Neural cell (in vitro differentiated cells): Measurements from ENCODE around the gene KIRREL3. TPM values are rescaled to one million over a fixed set of nuclear protein-coding genes. Genes with fewer than 3 reads are reported as not detected.

ENCODE experiments used
- H2AFZ ChIP-seq: fragments of 200-600, 300-800 bp; sonication (generic), shearing (Covaris generic); 2 replicates; pipeline ENCODE4 v1.6.0; 2014; ENCODE audit warnings: low read depth, mild to moderate bottlenecking, antibody characterized with exemption, low read length, moderate library complexity
- H3F3A ChIP-seq: fragments of 200-600 bp; shearing (Covaris generic); 2 replicates; pipeline ENCODE4 v1.6.1; 2016; ENCODE audit warnings: mild to moderate bottlenecking, moderate library complexity, mixed read lengths, antibody characterized with exemption, low read length; ENCODE audit not compliant: insufficient read depth, poor library complexity, severe bottlenecking
- H3K27ac ChIP-seq: fragments of 200-600, 300-800 bp; sonication (generic), shearing (Covaris generic); 2 replicates; pipeline ENCODE4 v1.5.1; 2014; ENCODE audit warnings: mild to moderate bottlenecking, low read length, moderate library complexity
- H3K27me3 ChIP-seq: fragments of 300-800, 200-600 bp; sonication (generic), shearing (Covaris generic); 2 replicates; pipeline ENCODE4 v1.6.0; 2014; ENCODE audit warnings: mild to moderate bottlenecking, low read depth, low read length, moderate library complexity; ENCODE audit not compliant: insufficient read depth
- H3K36me3 ChIP-seq: fragments of 300-800, 200-600 bp; sonication (generic), shearing (Covaris generic); 2 replicates; pipeline ENCODE4 v1.5.1; 2014; ENCODE audit warnings: mild to moderate bottlenecking, antibody characterized with exemption, low read length, moderate library complexity; ENCODE audit not compliant: insufficient read depth
- H3K4me2 ChIP-seq: fragments of 300-800, 200-600 bp; sonication (generic), shearing (Covaris generic); 2 replicates; pipeline ENCODE4 v1.6.0; 2014; ENCODE audit warnings: mild to moderate bottlenecking, low read length
- H3K4me3 ChIP-seq: fragments of 300-800, 200-600 bp; sonication (generic), shearing (Covaris generic); 2 replicates; pipeline ENCODE4 v1.5.1; 2014; ENCODE audit warnings: mild to moderate bottlenecking, low read length, moderate library complexity
- H3K79me2 ChIP-seq: fragments of 200-600 bp; shearing (Covaris generic); replicated peaks from 2 replicates; pipeline ENCODE4 v1.6.0; 2014; ENCODE audit warnings: mild to moderate bottlenecking, low read length, moderate library complexity; ENCODE audit not compliant: insufficient read depth
- H3K9ac ChIP-seq: fragments of 300-800, 200-600 bp; sonication (generic), shearing (Covaris generic); 2 replicates; pipeline ENCODE4 v1.6.1; 2016; ENCODE audit warnings: mild to moderate bottlenecking, low read length, mixed read lengths
- H3K9me2 ChIP-seq: fragments of 200-600 bp; shearing (Covaris generic); 2 replicates; pipeline ENCODE4 v1.6.1; 2016; ENCODE audit warnings: mild to moderate bottlenecking, low read length, mixed read lengths; ENCODE audit not compliant: insufficient read depth
- H3K9me3 ChIP-seq: fragments of 200-600, 300-800 bp; sonication (generic), shearing (Covaris generic); 2 replicates; pipeline ENCODE4 v1.6.1; 2016; ENCODE audit warnings: mild to moderate bottlenecking, mixed run types, low read length, moderate library complexity, mixed read lengths
- H4K20me1 ChIP-seq: fragments of 200-600 bp; shearing (Covaris generic); 2 replicates; pipeline ENCODE4 v1.6.1; 2016; ENCODE audit warnings: mild to moderate bottlenecking, mixed run types; ENCODE audit not compliant: insufficient read depth
- EP300 ChIP-seq: fragments of 450-650 bp; conservative IDR thresholded peaks from 2 replicates; pipeline ENCODE4 v1.6.1; 2014; ENCODE audit warnings: antibody characterized with exemption, mild to moderate bottlenecking, moderate library complexity; ENCODE audit not compliant: poor library complexity, severe bottlenecking
- EZH2 ChIP-seq: fragments of 200-600, 300-800 bp; shearing (Covaris generic), sonication (generic); IDR thresholded peaks from 2 replicates; pipeline ENCODE4 v1.6.1; 2014; ENCODE audit warnings: antibody characterized with exemption, low read length, borderline replicate concordance, mild to moderate bottlenecking; ENCODE audit not compliant: insufficient read depth, poor library complexity, severe bottlenecking
- MXI1 ChIP-seq: fragments of 450-650 bp; conservative IDR thresholded peaks from 2 replicates; pipeline ENCODE4 v1.6.1; 2014; ENCODE audit warnings: antibody characterized with exemption, mild to moderate bottlenecking; ENCODE audit not compliant: poor library complexity, severe bottlenecking
- POLR2AphosphoS5 ChIP-seq: IDR thresholded peaks from 2 replicates; pipeline ENCODE4 v1.6.1; 2012
- RAD21 ChIP-seq: fragments of 450-650 bp; conservative IDR thresholded peaks from 2 replicates; pipeline ENCODE4 v1.6.1; 2014; ENCODE audit warnings: antibody characterized with exemption, mild to moderate bottlenecking, moderate library complexity
- REST ChIP-seq: IDR thresholded peaks from 2 replicates; pipeline ENCODE4 v1.6.1; 2012; ENCODE audit warnings: borderline replicate concordance
- TAF1 ChIP-seq: IDR thresholded peaks from 2 replicates; pipeline ENCODE4 v1.6.1; 2012; ENCODE audit warnings: low read depth
- polyA plus RNA-seq: library from polyadenylated mRNA; depleted of rRNA; stranded (reverse); fragments of >200 nt; gene quantifications from 2 replicates; pipeline ENCODE4 v1.2.3, GENCODE V29; 2014
- TF ChIP-seq, protein P1 (sequence below): fragments of 450-650 bp; IDR thresholded peaks from 2 replicates; pipeline ENCODE4 v1.5.1; 2014; ENCODE audit warnings: antibody characterized with exemption, mild to moderate bottlenecking, moderate library complexity; ENCODE audit not compliant: poor library complexity, severe bottlenecking

KIRREL3 gene
- polyA plus RNA-seq, 1 donor from 2014 or later: 23.8 TPM

DNA sequence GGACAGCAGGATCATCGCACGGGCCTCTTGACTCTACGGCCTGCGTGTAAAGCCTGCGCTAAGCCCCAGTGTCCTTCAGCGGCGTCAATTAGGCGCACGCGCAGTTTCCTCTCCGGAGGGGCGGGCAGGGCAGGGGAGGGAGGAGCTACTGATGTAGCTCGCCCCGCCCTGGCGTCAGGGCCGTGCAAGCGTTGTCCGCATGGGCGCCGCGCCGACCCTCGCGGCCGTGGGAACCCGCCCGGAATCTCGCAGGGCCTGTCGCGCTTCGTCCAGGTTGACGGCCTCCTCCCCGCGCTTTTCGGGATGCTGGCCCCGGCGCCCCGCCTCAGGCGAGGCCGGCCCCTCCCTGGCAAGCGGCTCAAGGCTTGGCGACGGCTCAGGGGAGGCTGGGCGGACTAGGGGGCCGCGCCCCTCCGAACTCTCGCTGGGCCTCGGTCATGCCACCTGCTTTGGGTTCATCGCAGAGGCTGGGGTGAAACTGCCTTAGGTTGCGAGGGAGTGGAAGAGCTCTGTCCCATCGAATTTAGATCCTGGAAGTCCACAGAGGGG is 584.0 kb downstream of the KIRREL3 start:
- Histone ChIP-seq H3K4me2 (no peak overlapping the region), H3K36me3 (no peaks in the 10 kb centered on the region)

DNA sequence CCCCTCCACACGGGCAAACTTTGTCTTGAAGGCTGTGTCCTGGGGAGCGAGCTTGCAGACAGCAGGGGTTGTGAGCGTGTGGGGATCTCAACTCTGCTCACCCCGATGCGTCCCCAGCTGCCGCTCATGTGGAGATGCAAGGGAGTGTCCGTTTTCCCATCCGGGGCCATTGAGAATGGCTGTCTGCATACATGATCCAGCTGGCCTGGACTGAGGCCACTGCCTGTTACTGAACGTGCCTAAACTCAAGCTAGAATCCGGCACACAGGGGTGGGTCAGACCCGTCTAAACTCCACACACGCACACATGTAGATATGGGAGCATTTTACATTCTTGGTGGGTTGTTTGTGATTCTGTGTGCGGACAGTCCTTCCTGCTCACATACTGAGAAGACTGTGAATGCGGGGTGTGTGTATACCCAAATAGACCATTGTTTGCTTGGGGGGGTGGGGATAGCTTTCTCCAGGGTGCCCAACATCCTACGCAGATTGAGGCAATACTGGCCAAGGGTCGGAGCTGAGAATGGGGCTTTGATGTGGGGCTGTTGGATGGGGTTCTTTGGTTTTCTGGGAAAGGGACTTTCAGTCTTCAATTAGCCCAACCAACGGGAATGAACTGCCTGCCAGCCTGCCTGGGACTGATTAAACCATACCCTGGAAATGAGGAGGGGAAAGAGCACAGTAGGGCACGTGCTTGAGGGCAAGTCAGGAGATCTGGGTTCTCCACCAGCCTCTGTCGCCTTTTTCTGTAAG is 584.7 kb downstream of the KIRREL3 start:
- Histone ChIP-seq H2AFZ (no peak overlapping the region), H3K27ac (no peak overlapping the region), H3F3A (no peaks in the 10 kb centered on the region), H3K9me3 (no peaks in the 10 kb centered on the region), H3K27me3 (no peaks in the 10 kb centered on the region), H3K36me3 (no peaks in the 10 kb centered on the region), H3K79me2 (no peaks in the 10 kb centered on the region), H3K9me2 (no peaks in the 10 kb centered on the region), H3K4me2 (no peak overlapping the region), H3K9ac (no peak overlapping the region), H3K4me3 (peak overlapping the region; percentile 51), H4K20me1 (no peaks in the 10 kb centered on the region)
- no peak for TF ChIP-seq REST
- no peak for TF ChIP-seq TAF1

More for the DNA sequence above, 584.0 kb downstream of the KIRREL3 start:
- Histone ChIP-seq H3K27me3 (no peaks in the 10 kb centered on the region), H3K9me3 (no peaks in the 10 kb centered on the region), H3K9me2 (no peaks in the 10 kb centered on the region), H2AFZ (no peak overlapping the region), H3K79me2 (no peaks in the 10 kb centered on the region), H3K9ac (no peak overlapping the region), H3K27ac (no peak overlapping the region), H3F3A (no peaks in the 10 kb centered on the region), H4K20me1 (no peaks in the 10 kb centered on the region), H3K4me3 (peak overlapping the region; percentile 51)
- TF ChIP-seq REST: no peak

GRCh38 chr11:126415128-126415527 is 585.4 kb downstream of the KIRREL3 start:
- no peaks in the 10 kb centered on the region for H3K79me2 ChIP-seq
- H3K4me3 ChIP-seq: no peak overlapping the region
- H4K20me1 ChIP-seq: no peaks in the 10 kb centered on the region
- no peak overlapping the region for H2AFZ ChIP-seq
- no peak overlapping the region for H3K27ac ChIP-seq
- no peaks in the 10 kb centered on the region for H3K27me3 ChIP-seq
- H3K9me3 ChIP-seq: no peaks in the 10 kb centered on the region
- H3K9me2 ChIP-seq: no peaks in the 10 kb centered on the region
- no peaks in the 10 kb centered on the region for H3K36me3 ChIP-seq
- H3K4me2 ChIP-seq: no peak overlapping the region
- H3K9ac ChIP-seq: no peak overlapping the region
- H3F3A ChIP-seq: no peaks in the 10 kb centered on the region
- TF ChIP-seq, protein P1, sequence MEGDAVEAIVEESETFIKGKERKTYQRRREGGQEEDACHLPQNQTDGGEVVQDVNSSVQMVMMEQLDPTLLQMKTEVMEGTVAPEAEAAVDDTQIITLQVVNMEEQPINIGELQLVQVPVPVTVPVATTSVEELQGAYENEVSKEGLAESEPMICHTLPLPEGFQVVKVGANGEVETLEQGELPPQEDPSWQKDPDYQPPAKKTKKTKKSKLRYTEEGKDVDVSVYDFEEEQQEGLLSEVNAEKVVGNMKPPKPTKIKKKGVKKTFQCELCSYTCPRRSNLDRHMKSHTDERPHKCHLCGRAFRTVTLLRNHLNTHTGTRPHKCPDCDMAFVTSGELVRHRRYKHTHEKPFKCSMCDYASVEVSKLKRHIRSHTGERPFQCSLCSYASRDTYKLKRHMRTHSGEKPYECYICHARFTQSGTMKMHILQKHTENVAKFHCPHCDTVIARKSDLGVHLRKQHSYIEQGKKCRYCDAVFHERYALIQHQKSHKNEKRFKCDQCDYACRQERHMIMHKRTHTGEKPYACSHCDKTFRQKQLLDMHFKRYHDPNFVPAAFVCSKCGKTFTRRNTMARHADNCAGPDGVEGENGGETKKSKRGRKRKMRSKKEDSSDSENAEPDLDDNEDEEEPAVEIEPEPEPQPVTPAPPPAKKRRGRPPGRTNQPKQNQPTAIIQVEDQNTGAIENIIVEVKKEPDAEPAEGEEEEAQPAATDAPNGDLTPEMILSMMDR: no peak
- TF ChIP-seq TAF1 (no peak), RAD21 (no peak), MXI1 (no peak), POLR2AphosphoS5 (no peak), EP300 (no peak), EZH2 (no peak), REST (no peak)
